ENCODE results near the gene GPRC5A. TPM values are rescaled to one million over a fixed set of nuclear protein-coding genes. Genes with fewer than 3 reads are reported as not detected.
A peak's percentile ranks its signal among the peaks of the same experiment; 100 is the strongest.

GPRC5A gene
- total RNA-seq, 1 experiment from 2014 or later = 7.0 TPM

- no peak for DNase-seq (ENCODE audit: low read depth)
Observed at GRCh38 chr12:12909995-12910420, 18.6 kb downstream of the GPRC5A start.

DNA sequence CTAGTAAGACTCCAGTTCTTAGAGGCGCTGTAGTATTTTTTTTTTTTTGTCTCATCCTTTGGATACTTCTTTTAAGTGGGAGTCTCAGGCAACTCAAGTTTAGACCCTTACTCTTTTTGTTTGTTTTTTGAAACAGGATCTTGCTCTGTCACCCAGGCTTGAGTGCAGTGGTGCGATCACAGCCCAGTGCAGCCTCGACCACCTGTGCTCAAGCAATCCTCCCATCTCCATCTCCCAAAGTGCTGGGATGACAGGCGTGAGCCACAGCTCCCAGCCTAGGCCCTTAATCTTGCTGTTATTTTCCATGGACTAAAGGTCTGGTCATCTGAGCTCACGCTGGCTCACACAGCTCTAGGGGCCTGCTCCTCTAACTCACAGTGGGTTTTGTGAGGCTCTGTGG is 21.3 kb downstream of the GPRC5A start:
- DNase-seq (ENCODE audit: low read depth) = no peak

DNA sequence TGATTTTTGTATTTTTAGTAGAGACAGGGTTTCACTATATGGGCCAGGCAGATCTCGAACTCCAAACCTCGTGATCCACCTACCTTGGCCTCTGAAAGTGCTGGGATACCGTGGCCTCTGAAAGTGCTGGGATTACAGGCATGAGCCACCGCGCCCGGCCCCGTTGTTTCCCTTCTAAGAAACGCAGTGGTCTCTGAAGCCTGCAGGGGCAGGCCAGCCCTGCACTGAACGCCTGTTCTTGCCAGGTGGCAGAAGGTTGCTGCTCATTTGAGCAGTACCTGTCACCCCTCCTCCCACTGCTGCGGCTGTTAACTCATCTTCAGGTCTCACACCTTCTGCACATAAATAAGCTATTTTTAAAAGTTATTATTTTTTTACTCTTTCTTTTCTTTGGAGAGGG is 24.3 kb downstream of the GPRC5A start:
- no peak for DNase-seq (ENCODE audit: low read depth)

GRCh38 chr12:12916135-12916944 is 25.0 kb downstream of the GPRC5A start:
- peak; percentile 86 for DNase-seq (ENCODE audit: low read depth)

GRCh38 chr12:12917517-12917916 is 26.2 kb downstream of the GPRC5A start:
- no peak for DNase-seq (ENCODE audit: low read depth)

GRCh38 chr12:12918781-12919389 is 27.5 kb downstream of the GPRC5A start:
- DNase-seq (ENCODE audit: low read depth) = no peak

GRCh38 chr12:12919666-12920435 is 28.5 kb downstream of the GPRC5A start:
- no peak for DNase-seq (ENCODE audit: low read depth)

DNA sequence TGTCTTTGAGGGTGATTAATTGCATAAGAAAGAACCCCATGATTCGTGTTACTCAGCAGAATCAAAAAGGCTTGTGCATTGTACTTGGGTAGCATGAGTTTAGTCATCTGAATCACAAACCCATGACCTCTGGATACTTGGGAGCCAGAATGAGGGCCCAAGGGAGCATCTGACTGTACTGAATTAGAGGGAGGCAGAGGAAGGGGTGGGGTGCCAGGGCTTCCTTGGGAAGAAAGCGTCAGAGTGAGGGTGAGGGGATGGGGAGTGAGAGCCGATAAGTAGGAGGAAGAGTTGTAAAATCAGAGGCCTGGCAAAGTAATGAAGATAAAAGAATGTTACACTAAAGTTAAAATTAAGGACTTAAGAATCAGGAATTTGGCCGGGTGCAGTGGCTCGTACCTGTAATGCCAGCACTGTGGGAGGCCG is 30.8 kb downstream of the GPRC5A start:
- no peak for DNase-seq (ENCODE audit: low read depth)

- no peak for DNase-seq (ENCODE audit: low read depth)
Observed at GRCh38 chr12:12922978-12923377, 31.6 kb downstream of the GPRC5A start.

DNA sequence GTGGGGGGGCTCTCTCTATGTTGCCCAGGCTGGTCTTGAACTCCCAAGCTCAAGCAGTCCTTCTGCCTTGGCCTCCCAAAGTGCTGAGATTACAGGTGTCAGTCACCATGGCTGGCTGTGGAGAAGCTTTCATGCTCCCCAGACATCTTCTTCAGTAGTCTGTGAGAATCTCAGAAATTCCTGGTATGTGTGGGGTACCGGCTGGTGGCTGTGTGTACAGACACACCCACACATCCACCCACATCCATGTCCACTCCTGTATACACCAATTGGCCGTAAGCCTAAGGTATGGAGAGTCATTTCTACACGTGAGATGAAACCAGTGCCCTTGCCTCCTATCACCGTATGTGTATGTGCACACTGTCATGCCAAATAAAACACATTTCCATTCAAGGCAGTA is 32.8 kb downstream of the GPRC5A start:
- no peak for DNase-seq (ENCODE audit: low read depth)

DNA sequence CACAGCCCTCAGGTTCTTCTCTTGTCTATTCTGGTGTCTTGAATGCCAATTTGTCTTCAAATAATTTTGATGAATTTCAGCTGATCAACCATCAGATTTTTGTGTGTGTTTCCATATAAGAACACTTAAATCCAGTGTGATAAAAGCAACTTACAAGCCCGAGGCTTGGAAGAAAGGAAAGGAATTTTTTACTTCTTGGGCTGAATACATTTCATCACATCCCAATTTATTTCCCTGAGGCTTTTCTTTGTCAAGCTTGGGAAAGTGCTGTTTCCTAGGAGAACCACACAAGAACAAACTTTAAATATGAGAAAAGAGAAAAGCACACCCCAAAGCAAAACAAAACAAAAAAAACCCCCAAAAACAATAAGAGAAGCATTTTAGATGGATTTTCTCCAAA is 34.0 kb downstream of the GPRC5A start:
- no peak for DNase-seq (ENCODE audit: low read depth)

DNA sequence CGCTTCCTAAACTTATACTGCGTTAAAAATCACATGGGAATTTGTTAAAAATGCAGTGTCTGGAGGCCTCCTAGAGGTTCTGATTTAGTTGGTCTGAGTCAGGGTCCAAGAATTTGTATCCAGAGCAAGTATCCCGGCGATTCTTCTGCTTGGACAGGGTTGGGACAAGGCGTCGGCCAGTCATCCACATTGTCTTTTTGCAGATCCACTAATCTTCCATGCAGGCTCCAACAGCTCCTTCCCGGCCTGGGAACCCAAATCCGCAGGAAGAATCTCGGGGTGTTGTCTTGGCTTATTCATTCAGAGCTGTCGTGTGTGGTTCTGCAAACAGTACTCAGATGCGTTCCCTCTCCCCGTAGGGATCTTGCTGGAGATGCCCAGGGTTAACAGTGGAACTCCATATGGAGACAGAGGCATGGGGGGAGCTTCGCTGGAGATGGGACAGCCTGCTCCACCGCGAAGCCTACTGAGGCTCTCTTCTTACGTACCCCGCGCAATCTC is 35.3 kb downstream of the GPRC5A start:
- no peak for DNase-seq (ENCODE audit: low read depth)

GRCh38 chr12:12927211-12928079 is 36.1 kb downstream of the GPRC5A start:
- DNase-seq (ENCODE audit: low read depth) = no peak

- DNase-seq (ENCODE audit: low read depth) = no peak
Observed at GRCh38 chr12:12929696-12930095, 38.3 kb downstream of the GPRC5A start.

GRCh38 chr12:12930633-12931219 is 39.4 kb downstream of the GPRC5A start:
- no peak for DNase-seq (ENCODE audit: low read depth)

DNA sequence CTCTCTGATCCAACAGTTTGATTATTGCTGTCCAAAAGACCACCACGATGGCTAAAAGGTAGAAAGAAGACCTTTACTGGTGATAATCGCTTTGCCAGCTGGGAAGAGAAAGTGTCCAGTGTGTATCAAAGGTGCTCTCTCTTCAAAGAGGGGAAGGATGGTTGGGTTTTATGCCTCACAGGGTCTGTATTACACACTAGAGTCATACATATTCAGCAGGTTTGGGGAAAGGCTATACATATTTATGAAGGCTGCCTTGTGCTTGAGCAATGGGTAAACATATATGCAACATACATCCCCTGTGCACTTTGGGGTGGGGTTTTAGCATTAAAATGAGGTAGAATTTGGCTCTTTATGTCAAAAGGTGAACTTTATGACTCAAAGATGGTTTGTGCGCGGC is 42.4 kb downstream of the GPRC5A start:
- DNase-seq (ENCODE audit: low read depth) = no peak

- DNase-seq (ENCODE audit: low read depth) = no peak
Observed at GRCh38 chr12:12934556-12934955, 43.2 kb downstream of the GPRC5A start.

DNA sequence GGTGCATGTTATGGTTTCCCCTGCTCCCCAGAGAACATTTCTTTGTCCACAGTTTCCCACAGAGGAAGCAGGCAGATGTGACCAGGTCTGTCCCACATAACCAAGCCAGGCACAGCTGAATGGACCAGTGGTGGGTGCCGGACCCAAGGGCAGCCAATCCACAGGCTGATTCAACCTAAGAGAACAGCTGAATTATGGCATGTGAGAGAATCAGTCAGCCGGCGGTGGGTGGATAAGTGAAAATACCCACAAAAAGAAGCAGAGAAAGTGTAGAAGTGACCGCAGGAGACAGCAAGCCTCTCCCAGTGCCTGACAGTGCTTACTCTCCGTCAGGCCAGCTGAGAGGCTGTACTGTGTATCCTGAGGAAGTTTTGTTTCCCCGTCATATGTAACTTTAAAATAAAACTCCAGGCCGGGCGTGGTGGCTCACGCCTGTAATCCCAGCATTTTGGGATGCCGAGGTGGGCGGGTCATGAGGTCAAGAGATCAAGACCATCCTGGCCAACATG is 45.7 kb downstream of the GPRC5A start:
- no peak for DNase-seq (ENCODE audit: low read depth)

DNA sequence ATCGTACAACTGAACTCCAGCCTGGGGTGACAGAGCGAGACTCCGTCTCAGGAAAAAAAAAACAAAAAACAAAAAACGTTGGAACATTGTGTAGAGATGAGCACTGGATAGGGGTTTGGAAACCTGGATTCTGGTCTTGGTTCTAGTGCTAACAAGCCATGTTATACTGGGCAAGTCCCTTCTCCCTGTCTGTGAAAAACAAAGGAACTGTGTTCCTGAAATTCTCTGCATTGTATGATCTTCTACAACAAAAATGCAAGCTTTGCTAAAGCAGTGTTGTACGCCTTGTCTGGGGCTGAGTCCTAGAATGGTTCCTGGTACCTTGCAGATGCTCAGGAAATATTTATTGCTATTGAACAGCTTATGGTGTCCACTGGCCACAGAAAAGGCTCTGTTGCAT is 47.2 kb downstream of the GPRC5A start:
- DNase-seq (ENCODE audit: low read depth) = no peak

- no peak for DNase-seq (ENCODE audit: low read depth)
Observed at GRCh38 chr12:12939888-12940287, 48.5 kb downstream of the GPRC5A start.
